WTC11 (cell line): ENCODE data around the gene LDB2. TPM values are rescaled to one million over a fixed set of nuclear protein-coding genes. Genes with fewer than 3 reads are reported as not detected.

Experiments
- ATAC-seq: fragments of 200-7000 bp; cut with Tn5 transposase; 2 replicates; pipeline ENCODE4 v1.10.0; 2021; ENCODE audit warnings: mild to moderate bottlenecking, moderate library complexity
- CTCF ChIA-PET: fragments of 300-600 bp; sonication (Branson Sonifier 250); formaldehyde crosslinking; loops from one replicate; lab custom pipeline; 2021; ENCODE audit warnings: antibody characterized with exemption; lab: Charles Lee
- POLR2A ChIA-PET: fragments of 350-600 bp; sonication (Branson Sonifier 250); formaldehyde crosslinking; loops from one replicate; lab custom pipeline; 2021; ENCODE audit warnings: antibody characterized with exemption; lab: Charles Lee
- DNase-seq: peaks from one replicate; pipeline ENCODE4 v3.0.0; 2021; ENCODE audit warnings: low spot score
- H3K27ac Mint-ChIP-seq: 2 replicates; pipeline ENCODE4 v1.8.0; 2021; ENCODE audit warnings: mixed read lengths
- H3K27me3 Mint-ChIP-seq: 2 replicates; pipeline ENCODE4 v1.8.0; 2021; ENCODE audit warnings: low read depth, mild to moderate bottlenecking, moderate library complexity, mixed read lengths
- H3K36me3 Mint-ChIP-seq: 2 replicates; pipeline ENCODE4 v1.8.0; 2021; ENCODE audit warnings: mixed read lengths
- H3K4me1 Mint-ChIP-seq: 2 replicates; pipeline ENCODE4 v1.8.0; 2022; ENCODE audit warnings: mixed read lengths
- H3K4me3 Mint-ChIP-seq: 2 replicates; pipeline ENCODE4 v1.8.0; 2021; ENCODE audit warnings: mild to moderate bottlenecking, moderate library complexity, mixed read lengths
- H3K9me3 Mint-ChIP-seq: 2 replicates; pipeline ENCODE4 v1.8.0; 2021; ENCODE audit warnings: mixed read lengths
- ARID4B ChIP-seq: sonication (generic); formaldehyde crosslinking; IDR thresholded peaks from 2 replicates; pipeline ENCODE4 v1.8.0; 2023; ENCODE audit warnings: missing genetic modification reagents, mild to moderate bottlenecking, borderline replicate concordance
- CBFB ChIP-seq: sonication (generic); formaldehyde crosslinking; IDR thresholded peaks from 2 replicates; pipeline ENCODE4 v1.8.1; 2022; ENCODE audit warnings: mild to moderate bottlenecking, low read depth, missing genetic modification reagents
- CREM ChIP-seq: sonication (generic); formaldehyde crosslinking; IDR thresholded peaks from 2 replicates; pipeline ENCODE4 v1.8.1; 2022; ENCODE audit warnings: mild to moderate bottlenecking, missing genetic modification reagents, moderate library complexity
- EMX1 ChIP-seq: fragments of 250-450 bp; sonication (Bioruptor Pico); IDR thresholded peaks from 2 replicates; pipeline ENCODE4 v1.8.0; 2021; ENCODE audit warnings: mild to moderate bottlenecking
- FOXP4 ChIP-seq: sonication (generic); formaldehyde crosslinking; IDR thresholded peaks from 2 replicates; pipeline ENCODE4 v1.8.0; 2022; ENCODE audit warnings: mild to moderate bottlenecking, missing genetic modification reagents
- GABPB1 ChIP-seq: sonication (generic); formaldehyde crosslinking; IDR thresholded peaks from 2 replicates; pipeline ENCODE4 v1.8.1; 2023; ENCODE audit warnings: mild to moderate bottlenecking, missing genetic modification reagents
- RORB ChIP-seq: fragments of 250-450 bp; sonication (Bioruptor Pico); IDR thresholded peaks from 2 replicates; pipeline ENCODE4 v1.9.0; 2021; ENCODE audit warnings: mild to moderate bottlenecking
- SOX15 ChIP-seq: fragments of 250-450 bp; sonication (Bioruptor Pico); IDR thresholded peaks from 2 replicates; pipeline ENCODE4 v1.9.0; 2021; ENCODE audit warnings: mild to moderate bottlenecking
- USF1 ChIP-seq: sonication (generic); formaldehyde crosslinking; IDR thresholded peaks from 2 replicates; pipeline ENCODE4 v1.8.0; 2022; ENCODE audit warnings: mild to moderate bottlenecking, missing genetic modification reagents
- ZBTB21 ChIP-seq: sonication (generic); formaldehyde crosslinking; IDR thresholded peaks from 2 replicates; pipeline ENCODE4 v1.8.1; 2023; ENCODE audit warnings: mild to moderate bottlenecking, missing genetic modification reagents, borderline replicate concordance
- ZNF281 ChIP-seq: sonication (generic); formaldehyde crosslinking; IDR thresholded peaks from 2 replicates; pipeline ENCODE4 v1.8.0; 2023; ENCODE audit warnings: mild to moderate bottlenecking, missing genetic modification reagents
- ZNF532 ChIP-seq: fragments of 250-450 bp; sonication (Bioruptor Pico); IDR thresholded peaks from 2 replicates; pipeline ENCODE4 v1.9.0; 2021; ENCODE audit warnings: mild to moderate bottlenecking, borderline replicate concordance
- total RNA-seq: library from RNA; stranded (reverse); gene quantifications from 3 replicates; pipeline ENCODE4 v1.2.3, GENCODE V29; 2021
- TF ChIP-seq, protein P1 (sequence below): sonication (generic); formaldehyde crosslinking; IDR thresholded peaks from 2 replicates; pipeline ENCODE4 v1.8.1; 2023; ENCODE audit warnings: mild to moderate bottlenecking, missing genetic modification reagents, moderate library complexity
- TF ChIP-seq, protein P2 (sequence below): sonication (generic); formaldehyde crosslinking; IDR thresholded peaks from 2 replicates; pipeline ENCODE4 v1.8.1; 2023; ENCODE audit warnings: mild to moderate bottlenecking, missing genetic modification reagents, borderline replicate concordance
- TF ChIP-seq, protein P3 (sequence below): sonication (generic); formaldehyde crosslinking; conservative IDR thresholded peaks from 2 replicates; pipeline ENCODE4 v1.8.1; 2022; ENCODE audit warnings: mild to moderate bottlenecking, missing genetic modification reagents

Gene LDB2
- total RNA-seq, 1 experiment from 2014 or later: 62.4 TPM

- TF ChIP-seq, protein P1, sequence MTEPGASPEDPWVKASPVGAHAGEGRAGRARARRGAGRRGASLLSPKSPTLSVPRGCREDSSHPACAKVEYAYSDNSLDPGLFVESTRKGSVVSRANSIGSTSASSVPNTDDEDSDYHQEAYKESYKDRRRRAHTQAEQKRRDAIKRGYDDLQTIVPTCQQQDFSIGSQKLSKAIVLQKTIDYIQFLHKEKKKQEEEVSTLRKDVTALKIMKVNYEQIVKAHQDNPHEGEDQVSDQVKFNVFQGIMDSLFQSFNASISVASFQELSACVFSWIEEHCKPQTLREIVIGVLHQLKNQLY (CRISPR knock-in tag): no peak
- no peak for TF ChIP-seq ZNF281 (CRISPR knock-in tag)
These were observed 80.4 kb downstream of the LDB2 start (continued) for GRCh38 chr4:16818005-16818404.

GRCh38 chr4:16817286-16817685 is 81.2 kb downstream of the LDB2 start:
- Mint-ChIP-seq H3K27ac (peak overlapping the region; percentile 88), H3K36me3 (peaks cover 3% of the 10 kb centered on the region), H3K4me3 (peak overlapping the region; percentile 12; the same call in 1 of the 2 replicates), H3K9me3 (no peaks in the 10 kb centered on the region), H3K4me1 (peaks cover 60% of the 10 kb centered on the region)
- ChIA-PET CTCF (interaction anchor here (0.9 to 2.3 kb wide), 3 partner anchors 15 to 507 kb away, joined by 3 to 13 read pairs (median 4); no protein-coding TSS in a partner anchor), POLR2A (no interaction called here)
- TF ChIP-seq RORB (CRISPR knock-in tag): no peak
- no peak for TF ChIP-seq ARID4B (CRISPR knock-in tag)
- TF ChIP-seq FOXP4 (CRISPR knock-in tag): no peak
- TF ChIP-seq, protein P2, sequence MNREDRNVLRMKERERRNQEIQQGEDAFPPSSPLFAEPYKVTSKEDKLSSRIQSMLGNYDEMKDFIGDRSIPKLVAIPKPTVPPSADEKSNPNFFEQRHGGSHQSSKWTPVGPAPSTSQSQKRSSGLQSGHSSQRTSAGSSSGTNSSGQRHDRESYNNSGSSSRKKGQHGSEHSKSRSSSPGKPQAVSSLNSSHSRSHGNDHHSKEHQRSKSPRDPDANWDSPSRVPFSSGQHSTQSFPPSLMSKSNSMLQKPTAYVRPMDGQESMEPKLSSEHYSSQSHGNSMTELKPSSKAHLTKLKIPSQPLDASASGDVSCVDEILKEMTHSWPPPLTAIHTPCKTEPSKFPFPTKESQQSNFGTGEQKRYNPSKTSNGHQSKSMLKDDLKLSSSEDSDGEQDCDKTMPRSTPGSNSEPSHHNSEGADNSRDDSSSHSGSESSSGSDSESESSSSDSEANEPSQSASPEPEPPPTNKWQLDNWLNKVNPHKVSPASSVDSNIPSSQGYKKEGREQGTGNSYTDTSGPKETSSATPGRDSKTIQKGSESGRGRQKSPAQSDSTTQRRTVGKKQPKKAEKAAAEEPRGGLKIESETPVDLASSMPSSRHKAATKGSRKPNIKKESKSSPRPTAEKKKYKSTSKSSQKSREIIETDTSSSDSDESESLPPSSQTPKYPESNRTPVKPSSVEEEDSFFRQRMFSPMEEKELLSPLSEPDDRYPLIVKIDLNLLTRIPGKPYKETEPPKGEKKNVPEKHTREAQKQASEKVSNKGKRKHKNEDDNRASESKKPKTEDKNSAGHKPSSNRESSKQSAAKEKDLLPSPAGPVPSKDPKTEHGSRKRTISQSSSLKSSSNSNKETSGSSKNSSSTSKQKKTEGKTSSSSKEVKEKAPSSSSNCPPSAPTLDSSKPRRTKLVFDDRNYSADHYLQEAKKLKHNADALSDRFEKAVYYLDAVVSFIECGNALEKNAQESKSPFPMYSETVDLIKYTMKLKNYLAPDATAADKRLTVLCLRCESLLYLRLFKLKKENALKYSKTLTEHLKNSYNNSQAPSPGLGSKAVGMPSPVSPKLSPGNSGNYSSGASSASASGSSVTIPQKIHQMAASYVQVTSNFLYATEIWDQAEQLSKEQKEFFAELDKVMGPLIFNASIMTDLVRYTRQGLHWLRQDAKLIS (CRISPR knock-in tag): no peak
- TF ChIP-seq SOX15 (CRISPR knock-in tag): no peak
- TF ChIP-seq EMX1 (CRISPR knock-in tag): no peak
- no peak for TF ChIP-seq CBFB (CRISPR knock-in tag)
- TF ChIP-seq GABPB1: no peak
- no peak for TF ChIP-seq CREM
- no peak for TF ChIP-seq ZNF532 (CRISPR knock-in tag)
- TF ChIP-seq, protein P3, sequence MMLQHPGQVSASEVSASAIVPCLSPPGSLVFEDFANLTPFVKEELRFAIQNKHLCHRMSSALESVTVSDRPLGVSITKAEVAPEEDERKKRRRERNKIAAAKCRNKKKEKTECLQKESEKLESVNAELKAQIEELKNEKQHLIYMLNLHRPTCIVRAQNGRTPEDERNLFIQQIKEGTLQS (CRISPR knock-in tag): no peak
- no peak for TF ChIP-seq USF1 (CRISPR knock-in tag)
- TF ChIP-seq ZBTB21: no peak
- TF ChIP-seq, all 79 proteins: peak for 0
- DNase-seq: no peak
- ATAC-seq: no peak
- no peaks in the 10 kb centered on the region; the same call in 1 of the 2 replicates for H3K27me3 Mint-ChIP-seq
